ENCODE measurements around the gene OR10Z1.

The OR10Z1 gene, protein sequence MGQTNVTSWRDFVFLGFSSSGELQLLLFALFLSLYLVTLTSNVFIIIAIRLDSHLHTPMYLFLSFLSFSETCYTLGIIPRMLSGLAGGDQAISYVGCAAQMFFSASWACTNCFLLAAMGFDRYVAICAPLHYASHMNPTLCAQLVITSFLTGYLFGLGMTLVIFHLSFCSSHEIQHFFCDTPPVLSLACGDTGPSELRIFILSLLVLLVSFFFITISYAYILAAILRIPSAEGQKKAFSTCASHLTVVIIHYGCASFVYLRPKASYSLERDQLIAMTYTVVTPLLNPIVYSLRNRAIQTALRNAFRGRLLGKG

DNA sequence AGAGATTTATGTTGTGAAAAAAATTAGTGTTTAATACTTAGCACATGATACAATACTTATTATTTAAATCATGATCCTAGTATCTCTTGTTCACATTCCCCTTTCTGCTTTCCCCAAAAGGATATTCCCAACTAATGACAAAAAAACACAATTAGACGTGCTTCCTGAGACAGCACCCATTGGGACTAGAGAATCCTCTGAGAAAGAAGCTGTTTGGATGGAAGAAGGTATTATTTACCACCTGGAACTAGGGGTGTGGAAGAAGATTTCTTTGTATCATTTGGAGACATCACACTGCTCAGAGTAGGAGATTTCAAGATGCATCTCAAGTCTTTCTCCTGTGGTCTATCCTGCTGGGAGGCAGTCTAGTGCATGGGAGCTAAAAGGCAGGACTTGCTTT is at the start of gene OR10Z1:
Gene OR10Z1, plus strand, starts transcription at position 301 of the 400 bp plus-strand sequence. CDS start 1,171 bp downstream, outside the sequence.
- no peak for DNase-seq (ENCODE audit: low spot score)

- no peak for DNase-seq (ENCODE audit: low spot score)
These were observed 45.4 kb upstream of the OR10Z1 start for GRCh38 chr1:158559696-158560095.

- DNase-seq (ENCODE audit: low spot score), result no peak
These were observed 41.2 kb upstream of the OR10Z1 start for GRCh38 chr1:158563853-158564252.

DNA sequence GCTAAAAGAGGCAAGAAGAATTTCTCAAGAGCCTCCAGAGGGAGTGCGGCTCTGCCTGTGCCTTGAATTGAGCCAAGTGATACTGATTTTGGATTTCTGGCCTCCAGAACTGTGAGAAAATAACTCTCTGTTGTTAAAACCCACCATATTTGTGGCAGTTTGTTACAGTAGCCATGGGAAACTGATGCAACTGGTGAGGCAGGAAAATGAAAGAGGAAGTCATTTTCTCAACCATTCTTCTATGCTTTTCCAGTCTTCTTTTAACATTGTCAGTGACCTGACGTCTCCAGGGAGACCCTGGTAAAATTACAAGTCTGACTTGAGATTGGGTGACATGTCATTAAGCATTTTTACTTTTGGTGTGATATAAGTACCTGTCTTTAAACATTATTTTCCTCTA is 40.5 kb upstream of the OR10Z1 start:
- no peak for DNase-seq (ENCODE audit: low spot score)

DNA sequence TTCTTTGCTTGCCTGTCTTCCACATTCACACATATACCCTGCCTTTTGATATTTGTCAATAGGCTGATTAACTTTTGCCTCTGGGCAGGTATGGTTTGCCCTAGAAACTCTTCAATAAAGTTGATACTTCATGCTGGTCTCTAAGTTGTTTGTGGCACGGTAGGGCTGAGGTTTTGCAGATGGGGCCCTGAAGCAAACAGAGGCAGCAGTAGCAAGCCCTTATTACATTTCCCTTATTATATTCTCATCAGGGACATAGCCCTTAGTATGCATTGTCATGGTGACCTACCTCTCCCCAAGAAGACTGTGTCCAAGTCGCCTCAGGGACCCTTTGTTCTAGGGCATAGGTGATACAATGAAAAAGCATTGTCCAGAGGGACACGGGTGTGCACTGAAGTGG is 34.6 kb upstream of the OR10Z1 start, which contains the start of gene OR6P1:
Gene OR6P1, minus strand, starts transcription at position 101 of the 400 bp plus-strand sequence. CDS start 6,976 bp downstream, outside the sequence.
- no peak for DNase-seq (ENCODE audit: low spot score)

GRCh38 chr1:158572226-158572625 is 32.8 kb upstream of the OR10Z1 start:
- no peak for DNase-seq (ENCODE audit: low spot score)

- DNase-seq (ENCODE audit: low spot score), result no peak
These were observed 27.5 kb upstream of the OR10Z1 start for GRCh38 chr1:158577561-158577960.

GRCh38 chr1:158579733-158580132 is 25.3 kb upstream of the OR10Z1 start, which contains the start of gene OR10X1:
TSS of gene OR10X1 (minus strand) at chr1:158579899. CDS start at chr1:158579899, 0 bp downstream.
- DNase-seq (ENCODE audit: low spot score), result no peak

DNA sequence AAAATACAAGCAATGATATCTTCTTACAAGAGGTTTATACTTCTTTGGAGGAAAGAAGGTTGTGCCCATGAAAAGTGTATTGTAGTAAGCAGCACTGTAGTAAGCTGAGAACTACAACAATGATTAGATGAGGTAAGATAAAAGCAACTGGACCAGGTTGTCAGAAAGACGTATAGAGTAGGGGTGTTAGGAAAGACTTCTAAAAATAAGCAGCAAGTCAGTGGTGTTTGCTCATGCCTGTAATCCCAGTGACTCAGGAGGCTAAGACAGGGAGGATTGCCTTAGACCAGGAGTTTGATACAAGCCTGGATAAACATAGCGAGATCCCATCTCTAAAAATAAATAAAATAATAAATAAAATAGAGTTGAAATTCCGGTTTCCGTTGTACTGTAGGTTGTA is 21.1 kb upstream of the OR10Z1 start:
- DNase-seq (ENCODE audit: low spot score), result no peak

GRCh38 chr1:158586942-158587341 is 18.1 kb upstream of the OR10Z1 start:
- DNase-seq (ENCODE audit: low spot score), result no peak

GRCh38 chr1:158600735-158601134 is 4.3 kb upstream of the OR10Z1 start:
- no peak for DNase-seq (ENCODE audit: low spot score)

DNA sequence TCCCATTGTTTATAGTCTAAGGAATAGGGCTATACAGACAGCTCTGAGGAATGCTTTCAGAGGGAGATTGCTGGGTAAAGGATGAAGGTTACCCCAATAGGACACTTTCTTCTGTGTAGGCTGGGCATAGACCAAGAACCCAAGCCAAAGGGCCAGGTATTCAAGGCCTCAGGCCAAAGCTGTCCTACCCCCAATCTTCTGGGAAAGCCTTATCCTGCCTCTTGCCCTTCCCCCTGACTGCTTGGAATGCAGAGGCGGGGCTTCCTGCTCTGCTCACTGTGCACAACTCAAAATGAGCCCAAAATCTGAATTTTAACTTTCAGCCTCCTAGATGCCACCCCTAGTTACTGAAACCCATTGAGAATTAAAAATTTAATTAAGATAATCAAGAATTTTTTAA is 2.2 kb downstream of the OR10Z1 start:
- DNase-seq (ENCODE audit: low spot score), result no peak

GRCh38 chr1:158611916-158612315 is 6.8 kb downstream of the OR10Z1 start:
- DNase-seq (ENCODE audit: low spot score), result no peak

- no peak for DNase-seq (ENCODE audit: low spot score)
These were observed 8.7 kb downstream of the OR10Z1 start for GRCh38 chr1:158613764-158614163.

- no peak for DNase-seq (ENCODE audit: low spot score)
These were observed 33.1 kb downstream of the OR10Z1 start for GRCh38 chr1:158638146-158638545.

GRCh38 chr1:158638904-158639303 is 33.8 kb downstream of the OR10Z1 start:
- DNase-seq (ENCODE audit: low spot score), result no peak

- no peak for DNase-seq (ENCODE audit: low spot score)
These were observed 39.4 kb downstream of the OR10Z1 start for GRCh38 chr1:158644449-158644848.

DNA sequence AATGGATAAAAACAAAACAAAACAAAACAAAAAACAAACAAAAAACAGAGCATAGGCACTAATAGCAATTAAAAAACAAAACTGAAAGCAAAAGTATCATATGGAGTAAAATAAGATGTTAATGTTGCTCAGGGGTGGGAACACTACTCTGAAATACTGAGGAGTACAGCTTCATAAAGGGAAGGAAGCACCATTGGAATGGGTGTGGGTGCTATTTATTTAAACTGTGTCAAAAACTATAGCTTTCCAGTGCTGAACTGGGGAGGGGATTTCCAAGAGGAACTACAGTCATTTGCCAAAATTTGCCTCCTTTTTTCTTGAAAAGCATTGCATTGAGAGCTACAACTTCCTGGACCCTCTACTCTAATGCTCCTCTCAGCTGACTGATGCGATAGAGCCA is 41.4 kb downstream of the OR10Z1 start:
- peak; percentile 3 for DNase-seq (ENCODE audit: low spot score)

GRCh38 chr1:158649052-158649451 is 44.0 kb downstream of the OR10Z1 start:
- DNase-seq (ENCODE audit: low spot score), result no peak

- no peak for DNase-seq (ENCODE audit: low spot score)
These were observed 47.8 kb downstream of the OR10Z1 start for GRCh38 chr1:158652721-158653334.

DNA sequence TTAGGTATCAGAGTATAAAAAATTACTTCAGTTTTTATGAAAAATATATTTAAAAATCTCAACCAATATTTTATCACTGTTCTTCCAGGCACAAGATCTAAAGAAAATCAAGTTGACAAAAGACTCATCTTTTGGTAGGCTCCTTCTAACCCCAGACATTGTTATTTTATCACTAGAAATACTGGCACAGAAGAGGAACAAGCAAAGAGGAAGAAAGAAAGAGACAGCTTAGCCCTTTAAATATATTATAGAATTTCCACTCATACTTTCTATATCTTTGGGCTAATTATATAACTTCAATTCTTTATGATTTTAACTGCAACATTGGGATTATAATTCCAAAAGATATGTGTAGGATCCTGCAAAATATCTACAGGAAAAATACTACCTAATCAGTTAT is 49.0 kb downstream of the OR10Z1 start:
- DNase-seq (ENCODE audit: low spot score), result no peak

GRCh38 chr1:158654571-158654970 is 49.5 kb downstream of the OR10Z1 start:
- no peak for DNase-seq (ENCODE audit: low spot score)

Measured in CD4-positive, alpha-beta T cell treated with Interleukin-15 for 4 hours (primary cell).